Glutamatergic neuron (in vitro differentiated cells): ENCODE measurements around the gene KNDC1. TPM values are rescaled to one million over a fixed set of nuclear protein-coding genes. Genes with fewer than 3 reads are reported as not detected.
A peak's percentile ranks its signal among the peaks of the same experiment; 100 is the strongest.

Experiments
- DNase-seq: peaks from one replicate; pipeline ENCODE4 v3.0.0; 2022
- H3K27ac Mint-ChIP-seq: one replicate; pipeline ENCODE4 v1.8.0; 2020; ENCODE audit warnings: mild to moderate bottlenecking, mixed read lengths, inconsistent platforms; ENCODE audit not compliant: unreplicated experiment
- H3K27me3 Mint-ChIP-seq: one replicate; pipeline ENCODE4 v1.8.0; 2020; ENCODE audit warnings: mild to moderate bottlenecking, moderate library complexity, mixed read lengths, inconsistent platforms; ENCODE audit not compliant: unreplicated experiment
- H3K36me3 Mint-ChIP-seq: one replicate; pipeline ENCODE4 v1.8.0; 2020; ENCODE audit warnings: mild to moderate bottlenecking, mixed read lengths, inconsistent platforms; ENCODE audit not compliant: unreplicated experiment
- H3K4me1 Mint-ChIP-seq: one replicate; pipeline ENCODE4 v1.8.0; 2020; ENCODE audit warnings: mild to moderate bottlenecking, low read depth, mixed read lengths, inconsistent platforms; ENCODE audit not compliant: unreplicated experiment
- H3K4me3 Mint-ChIP-seq: one replicate; pipeline ENCODE4 v1.8.0; 2020; ENCODE audit warnings: mild to moderate bottlenecking, mixed read lengths, inconsistent platforms; ENCODE audit not compliant: unreplicated experiment
- H3K9me3 Mint-ChIP-seq: one replicate; pipeline ENCODE4 v1.8.0; 2020; ENCODE audit warnings: mild to moderate bottlenecking, moderate library complexity, mixed read lengths, inconsistent platforms; ENCODE audit not compliant: unreplicated experiment
- total RNA-seq: library from RNA; stranded (reverse); fragmentation: NEBNext Ultra II Directional; extraction: Animal tissue kit (Norgen Biotek cat#: 25700); gene quantifications from one replicate; pipeline ENCODE4 v1.2.1, GENCODE V29; 2021; ENCODE audit not compliant: unreplicated experiment
- TF ChIP-seq, protein P1 (sequence below): fragments of 200-600 bp; sonication (generic); IDR thresholded peaks from one replicate; pipeline ENCODE4 v1.5.0; 2021; ENCODE audit not compliant: partially characterized antibody, unreplicated experiment

The KNDC1 gene
- total RNA-seq, 1 donor from 2014 or later: 7.4 TPM

- Mint-ChIP-seq H3K36me3 (peaks cover 4% of the 10 kb centered on the region), H3K9me3 (no peaks in the 10 kb centered on the region), H3K4me1 (peaks cover 5% of the 10 kb centered on the region), H3K4me3 (no peak overlapping the region), H3K27ac (no peak overlapping the region), H3K27me3 (peaks cover 2% of the 10 kb centered on the region)
- TF ChIP-seq, protein P1, sequence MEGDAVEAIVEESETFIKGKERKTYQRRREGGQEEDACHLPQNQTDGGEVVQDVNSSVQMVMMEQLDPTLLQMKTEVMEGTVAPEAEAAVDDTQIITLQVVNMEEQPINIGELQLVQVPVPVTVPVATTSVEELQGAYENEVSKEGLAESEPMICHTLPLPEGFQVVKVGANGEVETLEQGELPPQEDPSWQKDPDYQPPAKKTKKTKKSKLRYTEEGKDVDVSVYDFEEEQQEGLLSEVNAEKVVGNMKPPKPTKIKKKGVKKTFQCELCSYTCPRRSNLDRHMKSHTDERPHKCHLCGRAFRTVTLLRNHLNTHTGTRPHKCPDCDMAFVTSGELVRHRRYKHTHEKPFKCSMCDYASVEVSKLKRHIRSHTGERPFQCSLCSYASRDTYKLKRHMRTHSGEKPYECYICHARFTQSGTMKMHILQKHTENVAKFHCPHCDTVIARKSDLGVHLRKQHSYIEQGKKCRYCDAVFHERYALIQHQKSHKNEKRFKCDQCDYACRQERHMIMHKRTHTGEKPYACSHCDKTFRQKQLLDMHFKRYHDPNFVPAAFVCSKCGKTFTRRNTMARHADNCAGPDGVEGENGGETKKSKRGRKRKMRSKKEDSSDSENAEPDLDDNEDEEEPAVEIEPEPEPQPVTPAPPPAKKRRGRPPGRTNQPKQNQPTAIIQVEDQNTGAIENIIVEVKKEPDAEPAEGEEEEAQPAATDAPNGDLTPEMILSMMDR: no peak
- peak; percentile 27 for DNase-seq
Measured at GRCh38 chr10:133156674-133157579, 3.1 kb upstream of the KNDC1 start.

- H3K27me3 Mint-ChIP-seq: peaks cover 4% of the 10 kb centered on the region
- DNase-seq: peak; percentile 19
- no peaks in the 10 kb centered on the region for H3K9me3 Mint-ChIP-seq
- H3K4me1 Mint-ChIP-seq: peaks cover 6% of the 10 kb centered on the region
- TF ChIP-seq, protein P1: no peak
- H3K4me3 Mint-ChIP-seq: no peak overlapping the region
- H3K36me3 Mint-ChIP-seq: peaks cover 4% of the 10 kb centered on the region
- H3K27ac Mint-ChIP-seq: no peak overlapping the region
Measured at GRCh38 chr10:133157662-133158436, 2.2 kb upstream of the KNDC1 start.

- peaks cover 8% of the 10 kb centered on the region for H3K4me1 Mint-ChIP-seq
- TF ChIP-seq, protein P1: no peak
- H3K9me3 Mint-ChIP-seq: peaks cover 2% of the 10 kb centered on the region
- peaks cover 5% of the 10 kb centered on the region for H3K27me3 Mint-ChIP-seq
- no peak overlapping the region for H3K27ac Mint-ChIP-seq
- peaks cover 4% of the 10 kb centered on the region for H3K36me3 Mint-ChIP-seq
- no peak overlapping the region for H3K4me3 Mint-ChIP-seq
- DNase-seq: no peak
Measured at GRCh38 chr10:133158437-133158755, 1.6 kb upstream of the KNDC1 start.

DNA sequence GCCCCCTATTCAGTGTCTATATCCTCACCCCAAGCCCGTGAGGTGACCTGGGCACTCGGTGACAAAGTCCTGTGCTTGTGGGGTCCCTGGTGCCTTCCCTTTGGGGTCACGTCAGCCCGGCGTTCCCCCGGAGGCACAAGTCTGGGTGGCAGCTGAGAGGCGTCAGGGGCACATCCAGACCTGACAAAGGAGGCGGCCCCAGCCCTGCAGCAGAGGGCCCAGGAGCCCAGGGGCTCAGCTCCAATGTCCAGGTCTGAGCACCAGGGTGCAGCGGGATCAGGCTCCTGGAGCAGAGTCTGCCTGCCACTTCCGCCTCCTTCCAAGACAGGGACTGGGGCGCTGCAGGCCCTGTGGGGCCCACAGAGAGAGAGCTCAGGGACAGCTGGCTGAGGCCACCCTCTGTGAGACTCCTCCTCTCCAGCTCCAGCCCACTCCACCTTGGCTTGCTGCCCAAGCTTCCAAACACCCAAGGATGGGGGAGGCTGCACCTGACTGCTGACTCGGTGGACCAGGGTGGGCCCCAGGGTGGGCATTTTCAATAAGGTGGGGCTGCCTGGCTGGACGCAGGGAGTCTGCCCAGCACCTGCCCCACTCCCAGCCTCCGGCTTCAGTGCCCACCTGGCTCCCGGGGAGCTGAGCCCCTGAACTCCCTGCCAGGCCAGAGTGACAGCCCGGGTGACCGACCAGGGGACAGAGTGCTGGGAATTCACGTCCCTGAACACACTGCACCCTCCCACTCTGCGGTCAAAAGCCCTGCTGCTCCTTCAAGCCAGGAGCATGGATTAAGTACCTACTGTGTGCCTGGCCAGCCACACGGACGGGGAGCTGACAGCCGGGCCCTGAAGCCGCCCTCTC, 1.0 kb upstream of the KNDC1 start:
- peak; percentile 29 for DNase-seq
- H3K27me3 Mint-ChIP-seq: peaks cover 8% of the 10 kb centered on the region
- H3K27ac Mint-ChIP-seq: no peak overlapping the region
- TF ChIP-seq, protein P1: no peak
- peaks cover 8% of the 10 kb centered on the region for H3K4me1 Mint-ChIP-seq
- peaks cover 4% of the 10 kb centered on the region for H3K36me3 Mint-ChIP-seq
- peaks cover 2% of the 10 kb centered on the region for H3K9me3 Mint-ChIP-seq
- no peak overlapping the region for H3K4me3 Mint-ChIP-seq
